ENCODE results near the gene CAMTA1. TPM values are rescaled to one million over a fixed set of nuclear protein-coding genes. Genes with fewer than 3 reads are reported as not detected.

Gene CAMTA1
- total RNA-seq, 1 experiment from 2014 or later, result 50.3 TPM

DNA sequence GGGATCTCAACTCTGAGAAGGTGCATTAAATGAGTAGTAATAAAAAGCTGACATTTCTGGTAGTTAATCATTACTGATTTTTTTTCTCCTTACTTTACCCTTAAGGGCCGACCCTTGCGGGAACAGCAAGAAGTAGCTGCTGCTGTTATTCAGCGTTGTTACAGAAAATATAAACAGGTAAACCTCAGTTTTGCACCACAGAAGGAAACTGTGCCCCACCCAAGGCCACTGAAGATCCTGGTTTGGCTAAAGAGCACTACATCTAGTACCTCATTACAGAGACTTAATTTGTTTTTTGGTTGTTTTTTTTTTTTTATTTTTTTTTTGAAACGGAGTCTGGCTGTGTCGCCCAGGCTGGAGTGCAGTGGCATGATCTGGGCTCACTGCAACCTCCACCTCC is 962.4 kb downstream of the CAMTA1 start:
- no TSS peak for BruUV-seq (replicated peaks)
- no peaks in the 10 kb centered on the region for H3K36me3 Mint-ChIP-seq (ENCODE audit: insufficient read depth, unreplicated experiment)
- TF ChIP-seq, protein P1, sequence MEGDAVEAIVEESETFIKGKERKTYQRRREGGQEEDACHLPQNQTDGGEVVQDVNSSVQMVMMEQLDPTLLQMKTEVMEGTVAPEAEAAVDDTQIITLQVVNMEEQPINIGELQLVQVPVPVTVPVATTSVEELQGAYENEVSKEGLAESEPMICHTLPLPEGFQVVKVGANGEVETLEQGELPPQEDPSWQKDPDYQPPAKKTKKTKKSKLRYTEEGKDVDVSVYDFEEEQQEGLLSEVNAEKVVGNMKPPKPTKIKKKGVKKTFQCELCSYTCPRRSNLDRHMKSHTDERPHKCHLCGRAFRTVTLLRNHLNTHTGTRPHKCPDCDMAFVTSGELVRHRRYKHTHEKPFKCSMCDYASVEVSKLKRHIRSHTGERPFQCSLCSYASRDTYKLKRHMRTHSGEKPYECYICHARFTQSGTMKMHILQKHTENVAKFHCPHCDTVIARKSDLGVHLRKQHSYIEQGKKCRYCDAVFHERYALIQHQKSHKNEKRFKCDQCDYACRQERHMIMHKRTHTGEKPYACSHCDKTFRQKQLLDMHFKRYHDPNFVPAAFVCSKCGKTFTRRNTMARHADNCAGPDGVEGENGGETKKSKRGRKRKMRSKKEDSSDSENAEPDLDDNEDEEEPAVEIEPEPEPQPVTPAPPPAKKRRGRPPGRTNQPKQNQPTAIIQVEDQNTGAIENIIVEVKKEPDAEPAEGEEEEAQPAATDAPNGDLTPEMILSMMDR (IDR thresholded peaks at IDR 0.05; ENCODE audit: unreplicated experiment), result no peak

DNA sequence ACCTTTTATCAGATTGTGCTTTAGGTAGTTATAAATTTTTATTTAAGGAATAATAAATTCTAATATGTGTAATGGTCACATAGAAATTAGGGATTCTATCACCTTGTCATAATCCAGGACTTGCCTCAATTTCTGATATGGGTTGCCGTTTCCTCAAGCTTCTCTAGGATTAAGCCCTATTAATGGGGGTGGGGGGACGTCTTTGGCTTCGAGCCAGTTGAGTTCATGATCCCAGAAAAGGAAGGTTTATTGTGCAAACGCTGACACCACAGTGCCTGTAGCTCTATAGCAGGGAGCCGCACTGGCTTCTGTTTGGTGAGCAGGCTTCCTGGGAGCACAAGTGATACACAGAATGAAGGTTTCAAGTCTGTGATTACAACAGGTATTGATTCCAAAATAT is 963.9 kb downstream of the CAMTA1 start:
- Mint-ChIP-seq H3K4me1 (ENCODE audit: low read depth, unreplicated experiment) (no peaks in the 10 kb centered on the region), H3K36me3 (ENCODE audit: insufficient read depth, unreplicated experiment) (no peaks in the 10 kb centered on the region), H3K27ac (ENCODE audit: unreplicated experiment) (no peak overlapping the region), H3K9me3 (ENCODE audit: low read depth, unreplicated experiment) (no peaks in the 10 kb centered on the region), H3K4me3 (ENCODE audit: low read depth, unreplicated experiment) (no peak overlapping the region), H3K27me3 (ENCODE audit: unreplicated experiment) (no peaks in the 10 kb centered on the region)
- BruUV-seq (replicated peaks), result no TSS peak
- TF ChIP-seq, protein P1 (IDR thresholded peaks at IDR 0.05; ENCODE audit: unreplicated experiment), result no peak
- intact Hi-C loops (cut with micrococcal nuclease; ENCODE audit: unreplicated experiment), result no loop called here
- CTCF ChIA-PET, result no interaction called here
- no peak for DNase-seq

More for the DNA sequence above, 962.4 kb downstream of the CAMTA1 start:
- CTCF ChIA-PET, result interaction anchor here (1.1 kb wide), 1 partner anchor 78 kb away, joined by 5 read pairs; no protein-coding TSS in a partner anchor
- Mint-ChIP-seq H3K27ac (ENCODE audit: unreplicated experiment) (no peak overlapping the region), H3K4me3 (ENCODE audit: low read depth, unreplicated experiment) (no peak overlapping the region), H3K27me3 (ENCODE audit: unreplicated experiment) (no peaks in the 10 kb centered on the region), H3K4me1 (ENCODE audit: low read depth, unreplicated experiment) (no peaks in the 10 kb centered on the region), H3K9me3 (ENCODE audit: low read depth, unreplicated experiment) (no peaks in the 10 kb centered on the region)
- intact Hi-C loops (cut with micrococcal nuclease; ENCODE audit: unreplicated experiment), result no loop called here
- DNase-seq, result no peak

DNA sequence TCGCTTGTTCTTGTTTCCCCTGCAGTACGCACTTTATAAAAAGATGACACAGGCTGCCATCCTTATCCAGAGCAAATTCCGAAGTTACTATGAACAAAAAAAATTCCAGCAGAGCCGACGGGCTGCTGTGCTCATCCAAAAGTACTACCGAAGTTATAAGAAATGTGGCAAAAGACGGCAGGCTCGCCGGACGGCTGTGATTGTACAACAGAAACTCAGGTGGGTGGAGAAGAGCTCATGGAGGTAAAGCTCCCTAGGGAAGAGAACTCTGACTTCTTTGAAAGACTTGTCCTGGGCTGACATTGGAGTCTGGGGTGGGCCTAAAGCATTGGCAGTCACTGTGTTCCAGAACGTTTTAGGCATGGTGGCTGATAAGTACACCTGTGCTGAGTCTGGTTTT is 965.9 kb downstream of the CAMTA1 start:
- Mint-ChIP-seq H3K4me3 (ENCODE audit: low read depth, unreplicated experiment) (no peak overlapping the region), H3K36me3 (ENCODE audit: insufficient read depth, unreplicated experiment) (no peaks in the 10 kb centered on the region), H3K9me3 (ENCODE audit: low read depth, unreplicated experiment) (no peaks in the 10 kb centered on the region), H3K27ac (ENCODE audit: unreplicated experiment) (no peak overlapping the region), H3K4me1 (ENCODE audit: low read depth, unreplicated experiment) (no peaks in the 10 kb centered on the region), H3K27me3 (ENCODE audit: unreplicated experiment) (no peaks in the 10 kb centered on the region)
- BruUV-seq (replicated peaks), result no TSS peak
- TF ChIP-seq, protein P1 (IDR thresholded peaks at IDR 0.05; ENCODE audit: unreplicated experiment), result no peak
- intact Hi-C loops (cut with micrococcal nuclease; ENCODE audit: unreplicated experiment), result no loop called here
- DNase-seq, result no peak
- CTCF ChIA-PET, result interaction anchor here (1.4 to 4.6 kb wide), 3 partner anchors 47 to 83 kb away, joined by 5 to 50 read pairs (median 6); no protein-coding TSS in a partner anchor

DNA sequence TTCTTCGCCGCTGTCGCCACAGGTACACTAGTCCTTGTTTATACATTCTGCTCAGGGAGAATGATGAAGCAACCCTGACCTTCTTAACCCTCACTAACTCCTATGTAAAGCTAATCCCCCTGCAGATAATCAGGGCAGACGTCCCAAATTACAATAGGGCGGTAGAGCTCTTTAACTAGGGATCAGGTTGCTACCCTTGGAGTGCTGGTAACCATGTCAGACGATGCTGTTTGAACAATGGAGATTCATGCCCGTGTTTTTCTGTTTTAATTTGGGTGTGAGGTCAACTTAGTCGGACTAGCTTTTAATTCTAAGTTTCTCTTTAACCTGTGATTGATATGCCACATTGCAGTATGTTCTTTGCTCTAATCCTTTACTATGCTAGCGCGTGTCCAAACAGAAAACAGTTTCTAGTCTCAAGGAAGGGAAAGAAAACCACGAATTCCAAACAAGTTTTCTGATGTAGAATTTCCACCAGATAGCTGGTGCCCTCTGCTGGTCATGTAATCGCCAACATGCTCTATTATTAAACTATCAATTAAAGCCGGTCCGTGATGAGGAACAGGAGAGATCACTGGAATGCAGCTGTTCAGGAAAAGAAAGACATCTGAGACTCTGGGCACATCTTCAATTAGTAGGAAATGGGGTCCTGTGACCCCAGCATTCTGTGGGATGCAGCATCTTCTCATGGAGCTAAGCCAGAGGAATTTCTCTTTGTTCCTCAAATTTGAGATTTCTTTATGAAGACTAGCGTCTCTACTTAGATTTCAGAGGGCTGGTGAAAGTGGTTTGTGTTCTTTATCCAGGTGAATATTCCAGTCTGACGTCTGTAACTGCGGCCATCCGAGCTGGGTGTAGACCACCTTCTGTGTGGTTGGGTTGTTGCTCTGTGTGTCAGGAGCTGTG is 967.5 kb downstream of the CAMTA1 start:
- H3K27me3 Mint-ChIP-seq (ENCODE audit: unreplicated experiment), result no peaks in the 10 kb centered on the region
- no peak overlapping the region for H3K27ac Mint-ChIP-seq (ENCODE audit: unreplicated experiment)
- peak; percentile 51 for DNase-seq

More for the DNA sequence above, 967.5 kb downstream of the CAMTA1 start:
- intact Hi-C loops (cut with micrococcal nuclease; ENCODE audit: unreplicated experiment), result loop anchor here (1.0 kb wide), 1 partner anchor 85 kb away; no protein-coding TSS in a partner anchor
- TF ChIP-seq, protein P1 (IDR thresholded peaks at IDR 0.05; ENCODE audit: unreplicated experiment), result no peak
- CTCF ChIA-PET, result interaction anchor here (1.4 to 4.6 kb wide), 3 partner anchors 48 to 84 kb away, joined by 5 to 50 read pairs (median 6); no protein-coding TSS in a partner anchor
- Mint-ChIP-seq H3K9me3 (ENCODE audit: low read depth, unreplicated experiment) (no peaks in the 10 kb centered on the region), H3K4me1 (ENCODE audit: low read depth, unreplicated experiment) (no peaks in the 10 kb centered on the region), H3K4me3 (ENCODE audit: low read depth, unreplicated experiment) (no peak overlapping the region), H3K36me3 (ENCODE audit: insufficient read depth, unreplicated experiment) (no peaks in the 10 kb centered on the region)
- no TSS peak for BruUV-seq (replicated peaks)
